ENCODE measurements around the gene KRT36. TPM values are rescaled to one million over a fixed set of nuclear protein-coding genes. Genes with fewer than 3 reads are reported as not detected.

Gene KRT36
- total and polyA plus RNA-seq, 2 experiments from 2014 or later = not detected

DNA sequence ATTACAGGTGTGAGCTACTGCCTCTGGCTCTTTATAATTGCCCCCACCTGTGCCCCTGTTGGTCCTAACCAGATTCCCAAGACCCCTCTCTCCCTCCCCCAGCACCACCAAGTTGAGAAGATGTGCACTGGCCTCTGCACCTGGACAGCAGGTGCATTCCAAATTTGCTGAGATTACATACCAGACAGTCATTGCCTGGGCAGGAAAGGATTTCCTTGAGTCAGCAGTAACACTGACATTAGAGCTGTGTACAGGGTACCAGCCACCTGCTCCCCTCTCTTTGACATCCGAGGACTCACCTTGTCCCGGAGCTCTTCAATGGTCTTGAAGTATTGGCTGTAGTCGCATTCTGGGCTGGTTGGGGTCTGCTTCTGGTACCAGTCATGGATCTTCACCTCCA is 28.3 kb upstream of the KRT36 start:
- H3K79me2 ChIP-seq (replicated peaks; ENCODE audit: insufficient read depth) = no peaks in the 10 kb centered on the region
- H4K20me1 ChIP-seq (replicated peaks; ENCODE audit: insufficient read depth) = no peaks in the 10 kb centered on the region
- no peak overlapping the region for H3K27ac ChIP-seq (ENCODE audit: low read depth)
- no peak overlapping the region for H3K4me2 ChIP-seq
- Mint-ChIP-seq H3K9me3 (no peaks in the 10 kb centered on the region), H3K4me1 (peaks cover 21% of the 10 kb centered on the region), H3K4me3 (no peak overlapping the region), H3K27ac (no peak overlapping the region), H3K27me3 (ENCODE audit: insufficient read depth, low read depth, poor library complexity) (peaks cover 20% of the 10 kb centered on the region), H3K36me3 (ENCODE audit: low read depth) (peaks cover 4% of the 10 kb centered on the region)
- H3K36me3 ChIP-seq (ENCODE audit: insufficient read depth) = 0 out of 2 replicates have a peak, but pooled peaks cover under 1% of the 10 kb centered on the region
- H3K4me1 ChIP-seq (ENCODE audit: insufficient read depth) = peaks cover 12% of the 10 kb centered on the region; the same call in 1 of the 2 replicates
- TF ChIP-seq, protein P1, sequence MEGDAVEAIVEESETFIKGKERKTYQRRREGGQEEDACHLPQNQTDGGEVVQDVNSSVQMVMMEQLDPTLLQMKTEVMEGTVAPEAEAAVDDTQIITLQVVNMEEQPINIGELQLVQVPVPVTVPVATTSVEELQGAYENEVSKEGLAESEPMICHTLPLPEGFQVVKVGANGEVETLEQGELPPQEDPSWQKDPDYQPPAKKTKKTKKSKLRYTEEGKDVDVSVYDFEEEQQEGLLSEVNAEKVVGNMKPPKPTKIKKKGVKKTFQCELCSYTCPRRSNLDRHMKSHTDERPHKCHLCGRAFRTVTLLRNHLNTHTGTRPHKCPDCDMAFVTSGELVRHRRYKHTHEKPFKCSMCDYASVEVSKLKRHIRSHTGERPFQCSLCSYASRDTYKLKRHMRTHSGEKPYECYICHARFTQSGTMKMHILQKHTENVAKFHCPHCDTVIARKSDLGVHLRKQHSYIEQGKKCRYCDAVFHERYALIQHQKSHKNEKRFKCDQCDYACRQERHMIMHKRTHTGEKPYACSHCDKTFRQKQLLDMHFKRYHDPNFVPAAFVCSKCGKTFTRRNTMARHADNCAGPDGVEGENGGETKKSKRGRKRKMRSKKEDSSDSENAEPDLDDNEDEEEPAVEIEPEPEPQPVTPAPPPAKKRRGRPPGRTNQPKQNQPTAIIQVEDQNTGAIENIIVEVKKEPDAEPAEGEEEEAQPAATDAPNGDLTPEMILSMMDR (conservative IDR thresholded peaks at IDR 0.05; ENCODE audit: low read depth in 2 of 2) = no peak
- TF ChIP-seq, protein P2, sequence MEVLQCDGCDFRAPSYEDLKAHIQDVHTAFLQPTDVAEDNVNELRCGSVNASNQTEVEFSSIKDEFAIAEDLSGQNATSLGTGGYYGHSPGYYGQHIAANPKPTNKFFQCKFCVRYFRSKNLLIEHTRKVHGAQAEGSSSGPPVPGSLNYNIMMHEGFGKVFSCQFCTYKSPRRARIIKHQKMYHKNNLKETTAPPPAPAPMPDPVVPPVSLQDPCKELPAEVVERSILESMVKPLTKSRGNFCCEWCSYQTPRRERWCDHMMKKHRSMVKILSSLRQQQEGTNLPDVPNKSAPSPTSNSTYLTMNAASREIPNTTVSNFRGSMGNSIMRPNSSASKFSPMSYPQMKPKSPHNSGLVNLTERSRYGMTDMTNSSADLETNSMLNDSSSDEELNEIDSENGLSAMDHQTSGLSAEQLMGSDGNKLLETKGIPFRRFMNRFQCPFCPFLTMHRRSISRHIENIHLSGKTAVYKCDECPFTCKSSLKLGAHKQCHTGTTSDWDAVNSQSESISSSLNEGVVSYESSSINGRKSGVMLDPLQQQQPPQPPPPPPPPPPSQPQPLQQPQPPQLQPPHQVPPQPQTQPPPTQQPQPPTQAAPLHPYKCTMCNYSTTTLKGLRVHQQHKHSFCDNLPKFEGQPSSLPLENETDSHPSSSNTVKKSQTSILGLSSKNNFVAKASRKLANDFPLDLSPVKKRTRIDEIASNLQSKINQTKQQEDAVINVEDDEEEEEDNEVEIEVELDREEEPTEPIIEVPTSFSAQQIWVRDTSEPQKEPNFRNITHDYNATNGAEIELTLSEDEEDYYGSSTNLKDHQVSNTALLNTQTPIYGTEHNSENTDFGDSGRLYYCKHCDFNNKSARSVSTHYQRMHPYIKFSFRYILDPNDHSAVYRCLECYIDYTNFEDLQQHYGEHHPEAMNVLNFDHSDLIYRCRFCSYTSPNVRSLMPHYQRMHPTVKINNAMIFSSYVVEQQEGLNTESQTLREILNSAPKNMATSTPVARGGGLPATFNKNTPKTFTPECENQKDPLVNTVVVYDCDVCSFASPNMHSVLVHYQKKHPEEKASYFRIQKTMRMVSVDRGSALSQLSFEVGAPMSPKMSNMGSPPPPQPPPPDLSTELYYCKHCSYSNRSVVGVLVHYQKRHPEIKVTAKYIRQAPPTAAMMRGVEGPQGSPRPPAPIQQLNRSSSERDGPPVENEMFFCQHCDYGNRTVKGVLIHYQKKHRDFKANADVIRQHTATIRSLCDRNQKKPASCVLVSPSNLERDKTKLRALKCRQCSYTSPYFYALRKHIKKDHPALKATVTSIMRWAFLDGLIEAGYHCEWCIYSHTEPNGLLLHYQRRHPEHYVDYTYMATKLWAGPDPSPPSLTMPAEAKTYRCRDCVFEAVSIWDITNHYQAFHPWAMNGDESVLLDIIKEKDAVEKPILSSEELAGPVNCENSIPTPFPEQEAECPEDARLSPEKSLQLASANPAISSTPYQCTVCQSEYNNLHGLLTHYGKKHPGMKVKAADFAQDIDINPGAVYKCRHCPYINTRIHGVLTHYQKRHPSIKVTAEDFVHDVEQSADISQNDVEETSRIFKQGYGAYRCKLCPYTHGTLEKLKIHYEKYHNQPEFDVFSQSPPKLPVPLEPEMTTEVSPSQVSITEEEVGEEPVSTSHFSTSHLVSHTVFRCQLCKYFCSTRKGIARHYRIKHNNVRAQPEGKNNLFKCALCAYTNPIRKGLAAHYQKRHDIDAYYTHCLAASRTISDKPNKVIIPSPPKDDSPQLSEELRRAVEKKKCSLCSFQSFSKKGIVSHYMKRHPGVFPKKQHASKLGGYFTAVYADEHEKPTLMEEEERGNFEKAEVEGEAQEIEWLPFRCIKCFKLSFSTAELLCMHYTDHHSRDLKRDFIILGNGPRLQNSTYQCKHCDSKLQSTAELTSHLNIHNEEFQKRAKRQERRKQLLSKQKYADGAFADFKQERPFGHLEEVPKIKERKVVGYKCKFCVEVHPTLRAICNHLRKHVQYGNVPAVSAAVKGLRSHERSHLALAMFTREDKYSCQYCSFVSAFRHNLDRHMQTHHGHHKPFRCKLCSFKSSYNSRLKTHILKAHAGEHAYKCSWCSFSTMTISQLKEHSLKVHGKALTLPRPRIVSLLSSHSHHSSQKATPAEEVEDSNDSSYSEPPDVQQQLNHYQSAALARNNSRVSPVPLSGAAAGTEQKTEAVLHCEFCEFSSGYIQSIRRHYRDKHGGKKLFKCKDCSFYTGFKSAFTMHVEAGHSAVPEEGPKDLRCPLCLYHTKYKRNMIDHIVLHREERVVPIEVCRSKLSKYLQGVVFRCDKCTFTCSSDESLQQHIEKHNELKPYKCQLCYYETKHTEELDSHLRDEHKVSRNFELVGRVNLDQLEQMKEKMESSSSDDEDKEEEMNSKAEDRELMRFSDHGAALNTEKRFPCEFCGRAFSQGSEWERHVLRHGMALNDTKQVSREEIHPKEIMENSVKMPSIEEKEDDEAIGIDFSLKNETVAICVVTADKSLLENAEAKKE (CRISPR knock-in tag; IDR thresholded peaks at IDR 0.05) = no peak
- ATAC-seq = no peak
- no peaks in the 10 kb centered on the region for H3K9me2 ChIP-seq (ENCODE audit: insufficient read depth)
- no peaks in the 10 kb centered on the region for H3K27me3 ChIP-seq (ENCODE audit: insufficient read depth)
- DNase-seq (ENCODE audit: low spot score) = no peak
- H2AFZ ChIP-seq = no peak overlapping the region
- no peak overlapping the region for H3K4me3 ChIP-seq
- H3F3A ChIP-seq (replicated peaks; ENCODE audit: low read depth) = 0 out of 2 replicates have a peak, but pooled peaks cover 4% of the 10 kb centered on the region

DNA sequence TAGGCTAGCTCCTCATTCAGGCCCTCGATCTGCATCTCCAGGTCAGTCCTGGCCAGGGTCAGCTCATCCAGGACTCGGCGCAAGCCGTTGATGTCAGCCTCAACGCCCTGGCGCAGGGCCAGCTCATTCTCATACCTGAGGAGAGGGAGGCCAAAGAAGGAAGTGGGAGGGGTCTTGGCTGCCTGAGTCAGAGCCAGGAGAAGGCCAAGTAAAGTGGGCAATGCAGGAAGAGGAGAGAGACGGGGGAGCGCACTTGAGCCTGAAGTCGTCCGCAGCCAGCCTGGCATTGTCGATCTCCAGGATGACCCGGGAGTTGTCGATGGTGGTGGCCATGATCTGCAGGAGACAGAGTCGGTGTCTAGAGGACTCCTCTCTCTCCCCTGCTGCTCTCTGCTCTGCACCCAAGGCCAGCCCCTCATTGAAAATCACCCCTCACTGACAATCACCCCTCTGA is 27.1 kb upstream of the KRT36 start:
- no peaks in the 10 kb centered on the region for H3K79me2 ChIP-seq (replicated peaks; ENCODE audit: insufficient read depth)
- Mint-ChIP-seq H3K27me3 (ENCODE audit: insufficient read depth, low read depth, poor library complexity) (peaks cover 20% of the 10 kb centered on the region), H3K9me3 (no peaks in the 10 kb centered on the region), H3K27ac (no peak overlapping the region), H3K36me3 (ENCODE audit: low read depth) (no peaks in the 10 kb centered on the region), H3K4me1 (peaks cover 27% of the 10 kb centered on the region), H3K4me3 (no peak overlapping the region)
- ATAC-seq (no peak), DNase-seq (ENCODE audit: low spot score) (no peak)
- H3F3A ChIP-seq (replicated peaks; ENCODE audit: low read depth) = 0 out of 2 replicates have a peak, but pooled peaks cover 4% of the 10 kb centered on the region
- no peaks in the 10 kb centered on the region for H4K20me1 ChIP-seq (replicated peaks; ENCODE audit: insufficient read depth)
- no peaks in the 10 kb centered on the region for H3K36me3 ChIP-seq (ENCODE audit: insufficient read depth)
- H3K9me2 ChIP-seq (ENCODE audit: insufficient read depth) = no peaks in the 10 kb centered on the region
- no peak overlapping the region for H3K27ac ChIP-seq (ENCODE audit: low read depth)
- H3K4me3 ChIP-seq = no peak overlapping the region
- H3K27me3 ChIP-seq (ENCODE audit: insufficient read depth) = no peaks in the 10 kb centered on the region
- no peak overlapping the region for H2AFZ ChIP-seq
- H3K4me2 ChIP-seq = no peak overlapping the region
- peaks cover 6% of the 10 kb centered on the region; the same call in 1 of the 2 replicates for H3K4me1 ChIP-seq (ENCODE audit: insufficient read depth)
- TF ChIP-seq, protein P1 (conservative IDR thresholded peaks at IDR 0.05; ENCODE audit: low read depth in 2 of 2) = no peak
- TF ChIP-seq, protein P3, sequence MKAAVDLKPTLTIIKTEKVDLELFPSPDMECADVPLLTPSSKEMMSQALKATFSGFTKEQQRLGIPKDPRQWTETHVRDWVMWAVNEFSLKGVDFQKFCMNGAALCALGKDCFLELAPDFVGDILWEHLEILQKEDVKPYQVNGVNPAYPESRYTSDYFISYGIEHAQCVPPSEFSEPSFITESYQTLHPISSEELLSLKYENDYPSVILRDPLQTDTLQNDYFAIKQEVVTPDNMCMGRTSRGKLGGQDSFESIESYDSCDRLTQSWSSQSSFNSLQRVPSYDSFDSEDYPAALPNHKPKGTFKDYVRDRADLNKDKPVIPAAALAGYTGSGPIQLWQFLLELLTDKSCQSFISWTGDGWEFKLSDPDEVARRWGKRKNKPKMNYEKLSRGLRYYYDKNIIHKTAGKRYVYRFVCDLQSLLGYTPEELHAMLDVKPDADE (IDR thresholded peaks at IDR 0.05) = no peak
- TF ChIP-seq CREB1 (CRISPR knock-in tag; IDR thresholded peaks at IDR 0.05; ENCODE audit: low read depth) (no peak), EZH2phosphoT487 (IDR thresholded peaks at IDR 0.05; ENCODE audit: unreplicated experiment) (no peak), NANOG (IDR thresholded peaks at IDR 0.05; ENCODE audit: borderline replicate concordance) (no peak)
